Measurements from ENCODE around the gene SGIP1. TPM values are rescaled to one million over a fixed set of nuclear protein-coding genes. Genes with fewer than 3 reads are reported as not detected.

The SGIP1 gene
- total RNA-seq, 2 donors from 2014 or later: 3.8 to 9.4 TPM

DNA sequence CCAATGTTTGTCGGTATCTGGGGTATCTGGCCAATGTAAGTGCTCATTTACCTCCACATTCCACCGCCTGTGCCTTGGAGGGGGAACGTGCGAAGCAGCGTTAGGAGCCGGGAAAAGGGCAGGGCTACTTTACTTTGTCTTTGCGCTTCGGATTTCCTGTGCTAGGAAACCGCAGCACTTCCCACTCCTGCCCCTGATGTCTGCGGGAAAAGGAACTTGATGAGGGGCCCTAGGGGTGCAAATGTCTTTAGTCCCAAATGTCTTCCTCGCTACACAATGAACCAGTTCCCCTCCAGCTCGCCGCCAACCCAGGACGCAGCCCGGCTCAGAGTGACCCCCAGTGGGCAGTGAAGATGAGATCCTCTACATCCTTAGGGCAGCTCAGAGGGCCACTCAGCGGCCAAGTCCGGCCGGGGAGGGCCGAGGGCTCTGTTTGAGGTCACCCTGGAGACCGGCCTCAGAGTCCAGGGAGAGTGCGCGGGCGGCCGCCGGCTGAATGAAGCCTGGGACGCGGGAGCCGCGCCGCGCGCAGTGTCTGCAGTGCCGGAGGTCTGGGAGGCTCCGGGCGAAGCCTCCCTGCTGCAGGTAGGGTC lies 218.1 kb downstream of the SGIP1 start, which contains the start of gene DYNLT5:
Gene DYNLT5, plus strand, starts transcription at position 460 of the 593 bp plus-strand sequence. CDS start 2,200 bp downstream, outside the sequence.
- Histone ChIP-seq H3K4me1 (ENCODE audit: control insufficient read depth, insufficient read depth, low read length) (no peaks in the 10 kb centered on the region), H3K9ac (ENCODE audit: extremely low read depth, low read length, poor library complexity, severe bottlenecking) (no peak within 1 kb of the TSS), H3K27ac (ENCODE audit: low read depth, low read length) (no peak within 1 kb of the TSS), H3K27me3 (ENCODE audit: control insufficient read depth, insufficient read depth, low read length, poor library complexity, severe bottlenecking) (peaks cover 34% of the 10 kb centered on the region), H3K4me3 (ENCODE audit: low read length) (peak within 1 kb of the TSS; percentile 76), H3K9me3 (ENCODE audit: control insufficient read depth, low read length) (no peaks in the 10 kb centered on the region), H3K36me3 (ENCODE audit: control insufficient read depth, insufficient read depth, low read length) (no peaks in the 10 kb centered on the region)
- H3K4me1 Mint-ChIP-seq: peaks cover 2% of the 10 kb centered on the region
- 8 to 10% methylated on average over 28 to 35 of the region's 35 CpGs for WGBS, 2 experiments (ENCODE audit: insufficient coverage in 1 of 2, insufficient read length in 1 of 2)
- no peaks in the 10 kb centered on the region for H3K36me3 Mint-ChIP-seq (ENCODE audit: low read depth)
- H3K9me3 Mint-ChIP-seq: no peaks in the 10 kb centered on the region
- H3K4me3 Mint-ChIP-seq: peak within 1 kb of the TSS; percentile 68
- peaks cover 25% of the 10 kb centered on the region for H3K27me3 Mint-ChIP-seq (ENCODE audit: insufficient read depth)
- H3K27ac Mint-ChIP-seq: peak within 1 kb of the TSS; percentile 68
- TF ChIP-seq CTCF (conservative IDR thresholded peaks at IDR 0.05): peak; percentile 60
- peak; percentile 91 for DNase-seq

- Histone ChIP-seq H3K36me3 (ENCODE audit: control insufficient read depth, insufficient read depth, low read length) (no peaks in the 10 kb centered on the region), H3K9me3 (ENCODE audit: control insufficient read depth, low read length) (no peaks in the 10 kb centered on the region), H3K27ac (ENCODE audit: low read depth, low read length) (no peak overlapping the region), H3K4me1 (ENCODE audit: control insufficient read depth, insufficient read depth, low read length) (no peaks in the 10 kb centered on the region), H3K27me3 (ENCODE audit: control insufficient read depth, insufficient read depth, low read length, poor library complexity, severe bottlenecking) (peaks cover 34% of the 10 kb centered on the region), H3K4me3 (ENCODE audit: low read length) (peak overlapping the region; percentile 76), H3K9ac (ENCODE audit: extremely low read depth, low read length, poor library complexity, severe bottlenecking) (no peak overlapping the region)
- 46 to 60% methylated on average over 9 to 18 of the region's 18 CpGs for WGBS, 2 experiments (ENCODE audit: insufficient coverage in 1 of 2, insufficient read length in 1 of 2)
- peak overlapping the region; percentile 68 for H3K4me3 Mint-ChIP-seq
- TF ChIP-seq CTCF (conservative IDR thresholded peaks at IDR 0.05): no peak
- peaks cover 25% of the 10 kb centered on the region for H3K27me3 Mint-ChIP-seq (ENCODE audit: insufficient read depth)
- peaks cover 2% of the 10 kb centered on the region for H3K4me1 Mint-ChIP-seq
- peak; percentile 66 for DNase-seq
- H3K36me3 Mint-ChIP-seq (ENCODE audit: low read depth): no peaks in the 10 kb centered on the region
- no peaks in the 10 kb centered on the region for H3K9me3 Mint-ChIP-seq
- no peak overlapping the region for H3K27ac Mint-ChIP-seq
Observed at GRCh38 chr1:66752671-66753371, 218.9 kb downstream of the SGIP1 start.

GRCh38 chr1:66757722-66758240 lies 223.8 kb downstream of the SGIP1 start:
- H3K4me1 ChIP-seq (ENCODE audit: control insufficient read depth, insufficient read depth, low read length): no peaks in the 10 kb centered on the region
- no peaks in the 10 kb centered on the region for H3K36me3 ChIP-seq (ENCODE audit: control insufficient read depth, insufficient read depth, low read length)
- WGBS, 2 experiments (ENCODE audit: insufficient coverage in 1 of 2, insufficient read length in 1 of 2): 90 to 100% methylated on average over 1 to 6 of the region's 6 CpGs
- H3K27me3 ChIP-seq (ENCODE audit: control insufficient read depth, insufficient read depth, low read length, poor library complexity, severe bottlenecking): peaks cover 15% of the 10 kb centered on the region
- no peaks in the 10 kb centered on the region for H3K36me3 Mint-ChIP-seq (ENCODE audit: low read depth)
- H3K4me3 Mint-ChIP-seq: no peak overlapping the region
- no peak overlapping the region for H3K27ac Mint-ChIP-seq
- no peak overlapping the region for H3K9ac ChIP-seq (ENCODE audit: extremely low read depth, low read length, poor library complexity, severe bottlenecking)
- no peak for TF ChIP-seq CTCF (conservative IDR thresholded peaks at IDR 0.05)
- peaks cover 2% of the 10 kb centered on the region for H3K4me1 Mint-ChIP-seq
- H3K4me3 ChIP-seq (ENCODE audit: low read length): no peak overlapping the region
- H3K27me3 Mint-ChIP-seq (ENCODE audit: insufficient read depth): peaks cover 10% of the 10 kb centered on the region
- H3K27ac ChIP-seq (ENCODE audit: low read depth, low read length): no peak overlapping the region
- H3K9me3 ChIP-seq (ENCODE audit: control insufficient read depth, low read length): no peaks in the 10 kb centered on the region
- DNase-seq: no peak
- no peaks in the 10 kb centered on the region for H3K9me3 Mint-ChIP-seq

All from endodermal cell (in vitro differentiated cells).